Fibroblast of pulmonary artery (primary cell): ENCODE results near the gene CELSR2.

Experiments used
- DNase-seq: peaks from one replicate; pipeline ENCODE4 v3.0.0-alpha.2; 2010; ENCODE audit warnings: low read depth
- H3K4me3 ChIP-seq: replicated peaks from 2 replicates; pipeline ENCODE4 v1.5.1; 2011; ENCODE audit warnings: low read depth, mild to moderate bottlenecking, control low read depth, low read length, moderate library complexity
- TF ChIP-seq, protein P1 (sequence below): IDR thresholded peaks from 2 replicates; pipeline ENCODE4 v1.5.1; 2011; ENCODE audit warnings: mild to moderate bottlenecking, control low read depth, low read length, inconsistent platforms; ENCODE audit errors: missing control alignments

CELSR2 gene

DNA sequence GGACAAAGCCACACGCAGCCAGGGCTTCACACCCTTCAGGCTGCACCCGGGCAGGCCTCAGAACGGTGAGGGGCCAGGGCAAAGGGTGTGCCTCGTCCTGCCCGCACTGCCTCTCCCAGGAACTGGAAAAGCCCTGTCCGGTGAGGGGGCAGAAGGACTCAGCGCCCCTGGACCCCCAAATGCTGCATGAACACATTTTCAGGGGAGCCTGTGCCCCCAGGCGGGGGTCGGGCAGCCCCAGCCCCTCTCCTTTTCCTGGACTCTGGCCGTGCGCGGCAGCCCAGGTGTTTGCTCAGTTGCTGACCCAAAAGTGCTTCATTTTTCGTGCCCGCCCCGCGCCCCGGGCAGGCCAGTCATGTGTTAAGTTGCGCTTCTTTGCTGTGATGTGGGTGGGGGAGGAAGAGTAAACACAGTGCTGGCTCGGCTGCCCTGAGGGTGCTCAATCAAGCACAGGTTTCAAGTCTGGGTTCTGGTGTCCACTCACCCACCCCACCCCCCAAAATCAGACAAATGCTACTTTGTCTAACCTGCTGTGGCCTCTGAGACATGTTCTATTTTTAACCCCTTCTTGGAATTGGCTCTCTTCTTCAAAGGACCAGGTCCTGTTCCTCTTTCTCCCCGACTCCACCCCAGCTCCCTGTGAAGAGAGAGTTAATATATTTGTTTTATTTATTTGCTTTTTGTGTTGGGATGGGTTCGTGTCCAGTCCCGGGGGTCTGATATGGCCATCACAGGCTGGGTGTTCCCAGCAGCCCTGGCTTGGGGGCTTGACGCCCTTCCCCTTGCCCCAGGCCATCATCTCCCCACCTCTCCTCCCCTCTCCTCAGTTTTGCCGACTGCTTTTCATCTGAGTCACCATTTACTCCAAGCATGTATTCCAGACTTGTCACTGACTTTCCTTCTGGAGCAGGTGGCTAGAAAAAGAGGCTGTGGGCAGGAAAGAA, 25.5 kb downstream of the CELSR2 start:
- TF ChIP-seq, protein P1, sequence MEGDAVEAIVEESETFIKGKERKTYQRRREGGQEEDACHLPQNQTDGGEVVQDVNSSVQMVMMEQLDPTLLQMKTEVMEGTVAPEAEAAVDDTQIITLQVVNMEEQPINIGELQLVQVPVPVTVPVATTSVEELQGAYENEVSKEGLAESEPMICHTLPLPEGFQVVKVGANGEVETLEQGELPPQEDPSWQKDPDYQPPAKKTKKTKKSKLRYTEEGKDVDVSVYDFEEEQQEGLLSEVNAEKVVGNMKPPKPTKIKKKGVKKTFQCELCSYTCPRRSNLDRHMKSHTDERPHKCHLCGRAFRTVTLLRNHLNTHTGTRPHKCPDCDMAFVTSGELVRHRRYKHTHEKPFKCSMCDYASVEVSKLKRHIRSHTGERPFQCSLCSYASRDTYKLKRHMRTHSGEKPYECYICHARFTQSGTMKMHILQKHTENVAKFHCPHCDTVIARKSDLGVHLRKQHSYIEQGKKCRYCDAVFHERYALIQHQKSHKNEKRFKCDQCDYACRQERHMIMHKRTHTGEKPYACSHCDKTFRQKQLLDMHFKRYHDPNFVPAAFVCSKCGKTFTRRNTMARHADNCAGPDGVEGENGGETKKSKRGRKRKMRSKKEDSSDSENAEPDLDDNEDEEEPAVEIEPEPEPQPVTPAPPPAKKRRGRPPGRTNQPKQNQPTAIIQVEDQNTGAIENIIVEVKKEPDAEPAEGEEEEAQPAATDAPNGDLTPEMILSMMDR = no peak
- peak; percentile 60 for DNase-seq
- no peak overlapping the region for H3K4me3 ChIP-seq

DNA sequence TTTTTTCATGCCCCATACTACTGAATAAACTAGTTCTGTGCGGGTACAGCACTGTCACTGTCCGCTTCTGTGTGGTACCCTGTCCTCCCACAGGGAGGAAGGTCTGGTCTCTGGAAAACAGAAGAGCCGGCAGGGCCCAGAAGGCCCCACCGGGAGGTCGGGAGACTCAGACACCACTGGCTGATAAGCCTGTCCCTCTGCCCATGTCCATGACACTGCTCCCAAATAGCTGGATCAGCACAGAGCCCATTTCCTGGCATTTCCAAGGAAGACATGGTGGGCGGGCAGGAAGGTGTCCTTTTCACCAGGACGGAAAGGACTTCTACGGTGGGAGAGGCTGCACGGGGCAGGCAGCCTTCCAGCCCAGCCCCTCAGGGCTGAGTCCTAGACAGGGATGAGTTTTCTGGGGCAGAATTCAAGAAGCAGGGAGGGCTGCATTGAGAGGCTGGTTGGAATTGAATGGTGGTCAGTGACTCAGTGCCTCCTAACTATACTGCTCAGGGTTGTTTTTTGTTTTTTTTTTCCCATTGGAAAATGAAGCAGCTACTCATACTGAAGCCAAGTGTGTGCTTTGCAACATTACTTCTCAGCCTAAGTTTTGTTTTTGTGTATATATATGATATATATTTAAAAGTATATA, 26.5 kb downstream of the CELSR2 start:
- TF ChIP-seq, protein P1 = no peak
- H3K4me3 ChIP-seq = no peak overlapping the region
- DNase-seq = no peak

DNA sequence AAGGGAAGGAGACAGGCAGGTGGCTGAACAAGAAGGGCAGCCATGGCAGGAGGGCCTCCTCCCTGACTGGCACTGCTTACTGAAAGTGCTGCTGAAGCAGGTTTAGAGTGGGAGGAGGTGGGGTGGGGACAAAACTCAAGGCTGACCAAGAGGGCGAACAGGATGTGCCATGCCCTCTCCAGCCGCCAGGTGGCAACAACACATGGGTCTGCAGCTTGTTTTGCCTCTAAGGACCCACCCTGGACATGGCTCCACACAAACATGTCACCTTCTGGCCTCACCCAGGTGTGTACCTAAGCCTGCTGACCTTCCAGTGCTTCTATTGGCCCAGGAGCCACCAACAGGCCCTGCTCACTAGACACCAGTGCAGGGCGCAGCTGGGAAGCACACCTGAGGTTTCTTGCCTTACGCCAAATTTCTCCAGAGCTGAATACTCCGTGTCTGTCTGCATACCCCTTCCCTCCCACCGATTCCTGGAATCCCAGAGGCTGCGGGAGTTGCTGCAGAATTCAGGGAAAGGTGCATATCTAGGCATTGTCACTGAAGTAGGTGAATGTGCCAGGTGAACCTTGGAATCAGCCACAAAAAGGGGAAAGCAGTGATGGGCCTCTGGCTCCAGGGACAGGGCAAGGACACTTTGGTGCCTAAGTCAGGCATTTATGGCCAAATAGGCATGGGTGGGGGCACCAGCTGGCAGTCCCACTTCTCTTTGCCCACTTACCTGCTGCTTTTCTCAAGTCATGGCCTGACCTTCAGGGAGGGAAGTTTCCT, 28.3 kb downstream of the CELSR2 start:
- peak; percentile 80 for DNase-seq
- TF ChIP-seq, protein P1 = peak; percentile 95
- no peak overlapping the region for H3K4me3 ChIP-seq

- TF ChIP-seq, protein P1 = no peak
- no peak overlapping the region for H3K4me3 ChIP-seq
Observed at GRCh38 chr1:109279615-109280278, 30.4 kb downstream of the CELSR2 start.

DNA sequence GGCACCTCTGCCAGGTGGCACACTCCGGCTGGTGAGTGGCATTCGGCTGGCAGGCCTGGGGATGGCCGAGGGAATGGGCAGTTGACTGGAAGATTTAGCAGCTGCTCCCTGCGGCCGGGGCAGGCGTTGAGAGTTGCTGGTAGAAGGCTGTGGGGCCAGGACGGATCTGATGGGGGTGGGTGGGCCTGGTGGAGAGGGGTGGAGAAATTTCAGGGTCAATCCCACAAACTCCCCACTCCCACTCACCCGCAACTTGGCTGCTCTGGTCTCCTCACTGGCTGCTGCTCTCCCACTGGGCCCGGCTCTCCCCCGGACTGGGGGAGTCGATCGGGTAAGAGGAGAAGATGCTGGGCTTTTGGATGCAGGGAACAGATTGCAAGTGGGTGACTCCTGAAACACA, 31.5 kb downstream of the CELSR2 start:
- DNase-seq = no peak
- TF ChIP-seq, protein P1 = no peak
- H3K4me3 ChIP-seq = no peak overlapping the region

More at GRCh38 chr1:109279615-109280278, 30.4 kb downstream of the CELSR2 start:
- DNase-seq = no peak
